C4-2B (cell line): ENCODE results near the gene ANKRD27.

Experiments used
- CTCF ChIP-seq: fragments of 450-650 bp; conservative IDR thresholded peaks from 2 replicates; pipeline ENCODE4 v1.5.1; 2017; ENCODE audit warnings: mild to moderate bottlenecking
- ZFX ChIP-seq: fragments of 450-650 bp; IDR thresholded peaks from 2 replicates; pipeline ENCODE4 v1.6.1; 2017

- TF ChIP-seq CTCF (no peak), ZFX (no peak)
Measured at GRCh38 chr19:32666084-32666483, 8.9 kb downstream of the ANKRD27 start.
